HCT116 (cell line): ENCODE results near the gene WWTR1. TPM values are rescaled to one million over a fixed set of nuclear protein-coding genes. Genes with fewer than 3 reads are reported as not detected.

ENCODE experiments used
- ATAC-seq: fragments of 200-7000 bp; cut with Tn5 transposase; 2 replicates; pipeline ENCODE4 v1.9.1; 2020; ENCODE audit warnings: mild to moderate bottlenecking, moderate library complexity
- BruUV-seq: library from RNA; stranded (reverse); fragments of 400-500 nt; replicated peaks from 2 replicates; lab custom pipeline; 2021; lab: Mats Ljungman, UMichigan
- CTCF ChIA-PET: fragments of 300-600 bp; sonication (Branson Sonifier 250); formaldehyde crosslinking; loops from one replicate; lab custom pipeline; 2021; ENCODE audit warnings: antibody characterized with exemption; lab: Charles Lee
- POLR2A ChIA-PET: fragments of 300-600, 350-600 bp; sonication (Branson Sonifier 250); formaldehyde crosslinking; loops from one replicate; lab custom pipeline; 2021; ENCODE audit warnings: antibody characterized with exemption; lab: Charles Lee
- RAD21 ChIA-PET, 2 experiments: fragments of 300-600 bp; sonication (Branson Sonifier 250); formaldehyde crosslinking; loops; one replicate each; lab custom pipeline; 2023; ENCODE audit warnings: low total read pairs in 2 of 2; ENCODE audit not compliant: uncharacterized antibody in 2 of 2, unreplicated experiment in 2 of 2, low non-redundant PET in 1 of 2; lab: Charles Lee
- DNase-seq: peaks from one replicate; pipeline ENCODE4 v3.0.0-alpha.2; 2010; ENCODE audit warnings: low read depth, low spot score
- H2AFZ ChIP-seq: fragments of 200-600 bp; shearing (Covaris generic), sonication (generic); 2 replicates; pipeline ENCODE4 v1.6.1; 2017; ENCODE audit warnings: low read depth, mixed run types, mixed read lengths, antibody characterized with exemption, low read length; ENCODE audit not compliant: poor library complexity, severe bottlenecking
- H3K27ac ChIP-seq: 2 replicates; pipeline ENCODE4 v1.5.1; 2012; ENCODE audit warnings: low read depth, low read length
- H3K27me3 ChIP-seq: fragments of 200-600 bp; sonication (generic); 2 replicates; pipeline ENCODE4 v1.6.1; 2016; ENCODE audit warnings: mixed run types, low read length, mixed read lengths; ENCODE audit not compliant: insufficient read depth
- H3K36me3 ChIP-seq, 2 experiments: fragments of 200-500 bp in 1 of 2; fragments of 200-600 bp in 1 of 2; sonication (Bioruptor generic) in 1 of 2; sonication (generic) in 1 of 2; 2 replicates each; pipeline versions ENCODE4 v1.5.1 to v1.6.1; 2014 to 2016; ENCODE audit warnings: low read length in 2 of 2, inconsistent platforms in 1 of 2, mixed read lengths in 1 of 2, mixed run types in 1 of 2; ENCODE audit not compliant: insufficient read depth in 2 of 2, control insufficient read depth in 1 of 2
- H3K4me1 ChIP-seq, 2 experiments: fragments of 200-600 bp in 1 of 2; sonication (generic) in 1 of 2; 2 replicates each; pipeline versions ENCODE4 v1.5.1 to v1.6.1; 2012 to 2017; ENCODE audit warnings: low read length in 2 of 2, inconsistent platforms in 1 of 2, mild to moderate bottlenecking in 1 of 2, mixed read lengths in 1 of 2, mixed run types in 1 of 2, moderate library complexity in 1 of 2; ENCODE audit not compliant: insufficient read depth in 2 of 2, control insufficient read depth in 1 of 2
- H3K4me2 ChIP-seq: fragments of 200-600 bp; sonication (generic); 2 replicates; pipeline ENCODE4 v1.6.1; 2017; ENCODE audit warnings: mixed run types, low read length, mixed read lengths
- H3K4me3 ChIP-seq, 2 experiments: fragments of 200-600 bp in 1 of 2; sonication (generic) in 1 of 2; replicated peaks in 1 of 2; 2 replicates each; pipeline ENCODE4 v1.5.1; 2011 to 2016; ENCODE audit warnings: low read length in 2 of 2, control low read depth in 1 of 2, low read depth in 1 of 2, mild to moderate bottlenecking in 1 of 2, mixed read lengths in 1 of 2, mixed run types in 1 of 2
- H3K79me2 ChIP-seq: fragments of 200-600 bp; sonication (generic); 2 replicates; pipeline ENCODE4 v1.6.1; 2017; ENCODE audit warnings: mild to moderate bottlenecking, mixed run types, low read length, moderate library complexity, mixed read lengths; ENCODE audit not compliant: insufficient read depth
- H3K9ac ChIP-seq: fragments of 200-600 bp; sonication (generic); 2 replicates; pipeline ENCODE4 v1.6.1; 2016; ENCODE audit warnings: low read length, mixed read lengths
- H3K9me2 ChIP-seq: fragments of 200-600 bp; sonication (generic), shearing (Covaris generic); 2 replicates; pipeline ENCODE4 v1.6.1; 2017; ENCODE audit warnings: mixed run types, mild to moderate bottlenecking, moderate library complexity; ENCODE audit not compliant: insufficient read depth
- H3K9me3 ChIP-seq, 2 experiments: fragments of 200-500 bp in 1 of 2; fragments of 200-600 bp in 1 of 2; sonication (Bioruptor generic) in 1 of 2; sonication (generic) in 1 of 2; 2 replicates each; pipeline ENCODE4 v1.6.1; 2014 to 2017; ENCODE audit warnings: low read length in 2 of 2, mixed read lengths in 2 of 2, inconsistent platforms in 1 of 2, low read depth in 1 of 2, mild to moderate bottlenecking in 1 of 2, mixed run types in 1 of 2, moderate library complexity in 1 of 2; ENCODE audit not compliant: control insufficient read depth in 1 of 2, insufficient read depth in 1 of 2
- H4K20me1 ChIP-seq: fragments of 200-600 bp; sonication (generic), shearing (Covaris generic); 2 replicates; pipeline ENCODE4 v1.6.1; 2017; ENCODE audit warnings: mixed run types, mild to moderate bottlenecking, moderate library complexity; ENCODE audit not compliant: insufficient read depth
- CBX3 ChIP-seq: IDR thresholded peaks from 2 replicates; pipeline ENCODE4 v1.6.1; 2012; ENCODE audit warnings: low read depth
- CEBPB ChIP-seq: IDR thresholded peaks from 2 replicates; pipeline ENCODE4 v1.6.1; 2012; ENCODE audit warnings: low read depth
- EGR1 ChIP-seq: IDR thresholded peaks from 2 replicates; pipeline ENCODE4 v1.6.1; 2012; ENCODE audit warnings: low read depth
- ELF1 ChIP-seq: IDR thresholded peaks from 2 replicates; pipeline ENCODE4 v1.6.1; 2012; ENCODE audit warnings: low read depth, borderline replicate concordance
- EZH2 ChIP-seq: fragments of 200-600 bp; sonication (generic); IDR thresholded peaks from 2 replicates; pipeline ENCODE4 v1.6.1; 2017; ENCODE audit warnings: antibody characterized with exemption, mixed run types
- EZH2phosphoT487 ChIP-seq: fragments of 200-600 bp; IDR thresholded peaks from 2 replicates; pipeline ENCODE4 v1.6.1; 2018; ENCODE audit warnings: antibody characterized with exemption, borderline replicate concordance
- FOSL1 ChIP-seq: IDR thresholded peaks from 2 replicates; pipeline ENCODE4 v1.6.1; 2012; ENCODE audit warnings: low read depth
- POLR2A ChIP-seq: IDR thresholded peaks from 2 replicates; pipeline ENCODE4 v1.7.0; 2011; ENCODE audit warnings: borderline replicate concordance; ENCODE audit not compliant: insufficient read depth, insufficient read length; ENCODE audit errors: extremely low read depth
- RAD21 ChIP-seq: IDR thresholded peaks from 2 replicates; pipeline ENCODE4 v1.6.1; 2012; ENCODE audit warnings: low read depth, mild to moderate bottlenecking
- SIN3A ChIP-seq: IDR thresholded peaks from 2 replicates; pipeline ENCODE4 v1.6.1; 2012; ENCODE audit warnings: low read depth
- SP1 ChIP-seq: IDR thresholded peaks from 2 replicates; pipeline ENCODE4 v1.6.1; 2012; ENCODE audit warnings: low read depth
- SRF ChIP-seq: IDR thresholded peaks from 2 replicates; pipeline ENCODE4 v1.6.1; 2012; ENCODE audit warnings: low read depth
- YY1 ChIP-seq: IDR thresholded peaks from 2 replicates; pipeline ENCODE4 v1.6.1; 2011; ENCODE audit warnings: low read length, low read depth, moderate library complexity, mild to moderate bottlenecking; ENCODE audit not compliant: insufficient replicate concordance; ENCODE audit errors: extremely low read depth
- ZFX ChIP-seq: fragments of 450-650 bp; IDR thresholded peaks from 2 replicates; pipeline ENCODE4 v1.6.1; 2017
- ZNF274 ChIP-seq: fragments of 200-500 bp; sonication (Bioruptor generic); IDR thresholded peaks from 2 replicates; pipeline ENCODE4 v1.6.1; 2014; ENCODE audit warnings: mild to moderate bottlenecking, low read depth, low read length, inconsistent platforms
- intact Hi-C: fragments of 100-400 bp; cut with micrococcal nuclease; formaldehyde crosslinking; loops from 2 replicates; pipeline ENCODE4 v1.10.0; 2022
- total RNA-seq: library from RNA; stranded (reverse); gene quantifications from one replicate; pipeline ENCODE4 v1.2.1, GENCODE V29; 2021; ENCODE audit not compliant: unreplicated experiment
- TF ChIP-seq, protein P1 (sequence below), 3 experiments: fragments of 200-600 bp in 1 of 3; sonication (generic) in 1 of 3; IDR thresholded peaks in 2 of 3; conservative IDR thresholded peaks in 1 of 3; 2 replicates each; pipeline ENCODE4 v1.5.1; 2012 to 2017; ENCODE audit warnings: low read depth in 2 of 3, low read length in 2 of 3, antibody characterized with exemption in 1 of 3, borderline replicate concordance in 1 of 3, control low read depth in 1 of 3, mild to moderate bottlenecking in 1 of 3, mixed read lengths in 1 of 3, mixed run types in 1 of 3, moderate library complexity in 1 of 3; ENCODE audit not compliant: insufficient read depth in 1 of 3
- TF ChIP-seq, protein P2 (sequence below): IDR thresholded peaks from 2 replicates; pipeline ENCODE4 v1.6.1; 2012; ENCODE audit warnings: low read depth
- TF ChIP-seq, protein P3 (sequence below): IDR thresholded peaks from 2 replicates; pipeline ENCODE4 v1.6.1; 2012
- TF ChIP-seq, protein P4 (sequence below): IDR thresholded peaks from 2 replicates; pipeline ENCODE4 v1.6.1; 2012

Gene WWTR1
- total RNA-seq, 1 experiment from 2014 or later: 46.9 TPM

DNA sequence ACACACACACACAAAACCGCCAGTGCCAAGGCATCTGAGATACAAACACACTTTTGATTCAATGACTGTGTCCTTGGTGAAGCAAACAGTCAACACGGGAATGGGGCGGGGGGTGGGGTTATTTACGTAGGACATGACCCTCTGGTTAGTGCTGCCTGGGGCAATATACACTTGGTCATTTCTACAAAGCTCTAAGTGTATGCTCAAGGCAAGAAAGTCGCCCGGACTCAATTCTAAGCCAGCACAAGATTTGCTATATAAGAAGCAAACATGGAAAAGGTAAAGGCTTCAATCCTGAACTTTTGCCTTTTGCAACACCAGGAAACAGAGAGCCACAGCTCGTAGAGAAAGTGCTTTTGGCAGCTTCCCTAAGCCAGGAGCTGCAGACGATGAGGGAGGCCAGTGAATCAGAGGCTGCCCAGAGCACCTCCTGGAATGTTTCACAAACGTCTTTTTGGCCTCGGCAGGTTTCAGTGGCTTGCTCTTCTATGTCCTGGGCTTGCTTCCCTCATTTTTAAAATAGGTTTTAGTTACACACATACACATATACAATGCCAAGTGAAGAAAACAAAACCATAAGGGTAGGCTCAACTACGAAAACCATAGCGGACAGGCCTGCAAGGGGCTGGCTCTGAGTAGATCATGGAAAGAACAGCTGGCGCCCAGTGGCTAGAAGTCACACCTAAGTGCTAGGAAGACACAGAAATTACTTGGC is 109.7 kb downstream of the WWTR1 start:
- H3K27ac ChIP-seq: no peak overlapping the region
- CTCF ChIA-PET: no interaction called here
- no peaks in the 10 kb centered on the region for H3K27me3 ChIP-seq
- ATAC-seq (no peak), DNase-seq (no peak)
- no TSS peak for BruUV-seq
- intact Hi-C loops: no loop called here
- RAD21 ChIA-PET: no interaction called here
- no peaks in the 10 kb centered on the region for H3K9me3 ChIP-seq
- H2AFZ ChIP-seq: no peak overlapping the region
- no peak overlapping the region for H3K4me2 ChIP-seq
- no peaks in the 10 kb centered on the region for H3K4me1 ChIP-seq
- no peaks in the 10 kb centered on the region for H3K36me3 ChIP-seq
- POLR2A ChIA-PET: no interaction called here
- no peaks in the 10 kb centered on the region; the same call in none of the 2 replicates for H3K79me2 ChIP-seq
- no peak for TF ChIP-seq EZH2phosphoT487
- no peak for TF ChIP-seq FOSL1
- no peak for TF ChIP-seq EGR1
- TF ChIP-seq ELF1: no peak
- TF ChIP-seq EZH2: no peak
- TF ChIP-seq SP1: no peak
- no peak for TF ChIP-seq ZNF274
- TF ChIP-seq CEBPB: no peak
- TF ChIP-seq SIN3A: no peak
- TF ChIP-seq POLR2A: no peak
- no peak for TF ChIP-seq YY1
- TF ChIP-seq RAD21: no peak
- no peak for TF ChIP-seq ZFX
- TF ChIP-seq, protein P1, sequence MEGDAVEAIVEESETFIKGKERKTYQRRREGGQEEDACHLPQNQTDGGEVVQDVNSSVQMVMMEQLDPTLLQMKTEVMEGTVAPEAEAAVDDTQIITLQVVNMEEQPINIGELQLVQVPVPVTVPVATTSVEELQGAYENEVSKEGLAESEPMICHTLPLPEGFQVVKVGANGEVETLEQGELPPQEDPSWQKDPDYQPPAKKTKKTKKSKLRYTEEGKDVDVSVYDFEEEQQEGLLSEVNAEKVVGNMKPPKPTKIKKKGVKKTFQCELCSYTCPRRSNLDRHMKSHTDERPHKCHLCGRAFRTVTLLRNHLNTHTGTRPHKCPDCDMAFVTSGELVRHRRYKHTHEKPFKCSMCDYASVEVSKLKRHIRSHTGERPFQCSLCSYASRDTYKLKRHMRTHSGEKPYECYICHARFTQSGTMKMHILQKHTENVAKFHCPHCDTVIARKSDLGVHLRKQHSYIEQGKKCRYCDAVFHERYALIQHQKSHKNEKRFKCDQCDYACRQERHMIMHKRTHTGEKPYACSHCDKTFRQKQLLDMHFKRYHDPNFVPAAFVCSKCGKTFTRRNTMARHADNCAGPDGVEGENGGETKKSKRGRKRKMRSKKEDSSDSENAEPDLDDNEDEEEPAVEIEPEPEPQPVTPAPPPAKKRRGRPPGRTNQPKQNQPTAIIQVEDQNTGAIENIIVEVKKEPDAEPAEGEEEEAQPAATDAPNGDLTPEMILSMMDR (IDR thresholded peaks at IDR 0.05 in 2 of 3, conservative IDR thresholded peaks at IDR 0.05 in 1 of 3; ENCODE audit: borderline replicate concordance in 1 of 3, insufficient read depth in 1 of 3, low read depth in 2 of 3, low read length in 2 of 3): no peak
- TF ChIP-seq, protein P2, sequence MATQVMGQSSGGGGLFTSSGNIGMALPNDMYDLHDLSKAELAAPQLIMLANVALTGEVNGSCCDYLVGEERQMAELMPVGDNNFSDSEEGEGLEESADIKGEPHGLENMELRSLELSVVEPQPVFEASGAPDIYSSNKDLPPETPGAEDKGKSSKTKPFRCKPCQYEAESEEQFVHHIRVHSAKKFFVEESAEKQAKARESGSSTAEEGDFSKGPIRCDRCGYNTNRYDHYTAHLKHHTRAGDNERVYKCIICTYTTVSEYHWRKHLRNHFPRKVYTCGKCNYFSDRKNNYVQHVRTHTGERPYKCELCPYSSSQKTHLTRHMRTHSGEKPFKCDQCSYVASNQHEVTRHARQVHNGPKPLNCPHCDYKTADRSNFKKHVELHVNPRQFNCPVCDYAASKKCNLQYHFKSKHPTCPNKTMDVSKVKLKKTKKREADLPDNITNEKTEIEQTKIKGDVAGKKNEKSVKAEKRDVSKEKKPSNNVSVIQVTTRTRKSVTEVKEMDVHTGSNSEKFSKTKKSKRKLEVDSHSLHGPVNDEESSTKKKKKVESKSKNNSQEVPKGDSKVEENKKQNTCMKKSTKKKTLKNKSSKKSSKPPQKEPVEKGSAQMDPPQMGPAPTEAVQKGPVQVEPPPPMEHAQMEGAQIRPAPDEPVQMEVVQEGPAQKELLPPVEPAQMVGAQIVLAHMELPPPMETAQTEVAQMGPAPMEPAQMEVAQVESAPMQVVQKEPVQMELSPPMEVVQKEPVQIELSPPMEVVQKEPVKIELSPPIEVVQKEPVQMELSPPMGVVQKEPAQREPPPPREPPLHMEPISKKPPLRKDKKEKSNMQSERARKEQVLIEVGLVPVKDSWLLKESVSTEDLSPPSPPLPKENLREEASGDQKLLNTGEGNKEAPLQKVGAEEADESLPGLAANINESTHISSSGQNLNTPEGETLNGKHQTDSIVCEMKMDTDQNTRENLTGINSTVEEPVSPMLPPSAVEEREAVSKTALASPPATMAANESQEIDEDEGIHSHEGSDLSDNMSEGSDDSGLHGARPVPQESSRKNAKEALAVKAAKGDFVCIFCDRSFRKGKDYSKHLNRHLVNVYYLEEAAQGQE: no peak
- TF ChIP-seq, protein P3, sequence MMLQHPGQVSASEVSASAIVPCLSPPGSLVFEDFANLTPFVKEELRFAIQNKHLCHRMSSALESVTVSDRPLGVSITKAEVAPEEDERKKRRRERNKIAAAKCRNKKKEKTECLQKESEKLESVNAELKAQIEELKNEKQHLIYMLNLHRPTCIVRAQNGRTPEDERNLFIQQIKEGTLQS: no peak
- no peak for TF ChIP-seq SRF
- TF ChIP-seq CBX3: no peak
- TF ChIP-seq, protein P4, sequence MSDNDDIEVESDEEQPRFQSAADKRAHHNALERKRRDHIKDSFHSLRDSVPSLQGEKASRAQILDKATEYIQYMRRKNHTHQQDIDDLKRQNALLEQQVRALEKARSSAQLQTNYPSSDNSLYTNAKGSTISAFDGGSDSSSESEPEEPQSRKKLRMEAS: no peak
- TF ChIP-seq, all 23 proteins: peak for 0
- no peak overlapping the region for H3K4me3 ChIP-seq
- H3K9me2 ChIP-seq: no peaks in the 10 kb centered on the region
- no peak overlapping the region for H3K9ac ChIP-seq
- H4K20me1 ChIP-seq: no peaks in the 10 kb centered on the region
